NCI-H1092 treated with DMSO at 0.1 percent for 48 hours (cell line): Measurements from ENCODE around the gene PTPRO.

Source experiments
- DNase-seq: peaks from one replicate; lab custom pipeline; 2025; lab: John Stamatoyannopoulos, UW

Gene PTPRO

DNA sequence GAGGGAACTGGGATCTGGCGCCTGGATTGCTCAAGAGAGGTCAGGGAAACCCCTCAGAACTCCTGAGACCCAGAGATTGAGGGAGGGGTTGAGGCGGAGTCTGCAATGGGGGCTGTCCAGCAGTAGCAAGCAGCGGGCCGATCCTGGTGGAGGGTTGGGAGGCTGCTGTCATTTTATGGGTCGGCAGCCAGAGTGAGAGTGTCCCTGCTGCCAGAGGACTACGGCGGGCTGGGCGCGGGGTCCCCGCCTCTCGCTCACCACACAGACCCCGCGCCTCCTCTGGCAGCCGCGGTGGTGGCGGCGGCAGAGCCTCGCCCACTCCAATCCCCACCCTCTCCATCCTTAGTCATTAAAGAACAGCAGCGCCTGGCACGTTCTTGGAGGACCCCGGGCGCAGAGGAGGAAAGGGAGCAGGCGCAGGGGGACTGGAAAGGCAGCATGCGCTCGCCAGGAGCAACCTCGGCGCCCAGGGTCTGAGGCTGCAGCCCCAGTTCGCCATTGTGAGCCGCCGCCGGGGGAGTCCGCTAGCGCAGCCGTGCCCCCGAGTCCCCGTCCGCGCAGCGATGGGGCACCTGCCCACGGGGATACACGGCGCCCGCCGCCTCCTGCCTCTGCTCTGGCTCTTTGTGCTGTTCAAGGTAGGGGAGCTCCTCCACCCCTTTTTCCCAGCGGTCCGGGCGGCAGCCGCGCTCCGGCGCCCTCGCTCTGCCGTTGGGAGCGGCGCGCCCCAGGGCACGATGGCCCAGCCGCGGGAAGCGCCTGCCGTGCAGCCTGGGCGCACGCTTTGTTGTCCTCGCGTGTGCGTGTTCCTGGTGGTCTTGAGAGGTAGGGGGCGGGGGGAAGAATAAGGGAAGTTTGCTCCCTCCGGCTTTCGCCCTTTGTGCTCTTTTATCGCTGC lies at the start of gene PTPRO:
TSS of gene PTPRO (plus strand) at position 345 of the 898 bp plus-strand sequence.
- peak; percentile 83 for DNase-seq

DNA sequence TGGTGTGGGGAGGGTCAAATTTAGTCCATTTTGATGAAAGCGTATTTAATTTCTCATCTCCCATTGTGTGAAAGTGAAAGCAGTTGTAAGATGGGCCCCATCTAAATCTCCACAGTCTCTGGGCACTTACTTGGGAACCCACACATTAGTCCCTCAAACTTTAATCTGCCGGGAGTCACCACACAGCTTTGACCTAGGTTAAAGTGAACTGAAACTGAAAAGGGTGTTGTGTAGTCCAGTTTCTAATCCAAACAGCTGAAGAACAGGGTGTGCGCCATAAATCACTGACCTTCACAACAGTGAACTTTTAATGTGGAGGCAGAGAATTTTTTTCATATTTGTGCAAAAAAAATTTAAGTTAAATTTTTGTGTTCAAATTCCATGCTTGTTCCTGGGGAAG lies 48.4 kb upstream of the PTPRO start:
- no peak for DNase-seq

DNA sequence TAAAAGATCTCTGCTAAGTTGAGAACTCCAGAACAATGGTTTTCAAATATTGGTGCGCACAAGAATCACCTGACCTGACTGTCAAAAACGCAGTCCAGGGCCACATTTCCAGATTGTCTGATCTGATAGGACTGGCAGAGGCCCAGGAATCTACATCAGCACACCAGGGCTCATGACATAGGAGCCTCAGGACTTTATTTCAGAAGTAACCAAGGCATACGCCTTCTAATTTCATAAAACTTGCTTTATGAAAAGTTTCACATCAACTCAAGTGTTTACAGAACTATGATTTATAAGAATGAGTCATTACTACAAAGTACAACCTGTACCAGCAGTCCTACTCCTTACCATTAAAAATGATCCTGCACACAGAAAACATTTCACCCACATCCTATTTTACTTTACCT lies 47.7 kb upstream of the PTPRO start:
- DNase-seq, result no peak

DNA sequence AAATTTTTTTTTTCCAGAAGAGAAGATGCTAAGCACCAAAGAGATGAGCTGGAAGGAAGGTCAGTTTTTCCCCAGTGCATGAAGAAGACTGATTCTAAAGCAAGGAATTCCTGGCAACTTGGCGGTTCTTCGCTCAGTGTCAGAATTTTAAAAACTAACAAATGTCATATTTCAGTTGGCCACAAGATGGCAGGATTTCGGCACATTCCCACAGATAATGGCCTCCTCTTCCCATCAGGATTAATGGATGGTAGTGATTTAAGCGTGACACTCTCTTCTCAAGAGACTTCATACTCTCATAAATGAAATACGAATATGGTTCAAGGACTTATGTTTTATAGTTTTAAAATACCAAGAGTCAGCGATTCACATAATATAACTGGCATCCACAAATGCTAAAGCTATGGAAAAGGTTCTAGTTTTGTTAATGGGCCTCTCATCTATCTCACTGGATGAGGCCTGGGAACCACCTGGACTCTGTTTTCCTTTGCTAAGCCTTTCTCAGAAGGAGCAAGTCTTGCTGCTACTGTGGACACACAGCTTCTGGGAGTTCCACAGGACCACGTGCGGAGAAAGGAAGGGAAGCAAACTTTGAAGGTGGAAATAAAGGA lies 46.1 kb upstream of the PTPRO start:
- peak; percentile 64 for DNase-seq

DNA sequence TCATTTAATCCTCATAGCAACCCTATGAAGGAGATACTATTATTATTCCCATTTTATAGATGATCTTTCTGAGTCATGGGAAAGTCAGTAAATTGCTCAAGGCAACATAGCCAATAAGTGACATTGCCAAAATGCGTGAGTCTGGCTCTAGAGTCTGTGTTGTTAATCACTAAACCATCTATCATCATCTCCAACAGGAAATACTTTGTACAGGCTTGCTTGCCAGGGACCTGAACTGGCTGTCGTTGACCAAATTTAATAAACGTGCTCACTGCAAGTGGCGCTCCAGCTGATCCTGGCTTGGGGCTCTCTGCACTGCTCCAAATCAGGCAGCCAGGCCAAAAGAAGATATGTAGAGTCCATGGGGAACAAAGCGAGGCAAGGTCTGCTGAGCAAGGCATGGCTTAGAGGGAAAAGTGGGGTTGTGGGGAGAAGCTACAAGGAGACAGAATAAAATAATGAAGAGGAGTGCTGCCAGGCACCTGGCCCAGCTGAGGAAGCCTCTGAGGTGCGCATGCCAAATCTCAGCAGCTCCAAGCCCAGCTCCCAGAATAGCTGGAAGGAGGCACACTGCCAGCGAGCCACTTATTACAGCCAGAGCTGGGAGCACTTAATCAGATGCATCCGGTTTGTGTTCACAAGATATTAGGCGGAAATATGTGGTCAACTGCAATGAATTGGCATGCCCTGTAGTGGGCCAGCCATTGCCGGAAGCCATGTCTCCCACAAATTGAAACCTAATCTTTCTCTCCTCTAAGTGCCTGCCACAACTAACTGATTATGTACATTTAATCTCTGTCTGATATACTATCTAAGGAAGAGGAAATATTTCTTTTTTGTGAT lies 43.3 kb upstream of the PTPRO start:
- peak; percentile 95 for DNase-seq

DNA sequence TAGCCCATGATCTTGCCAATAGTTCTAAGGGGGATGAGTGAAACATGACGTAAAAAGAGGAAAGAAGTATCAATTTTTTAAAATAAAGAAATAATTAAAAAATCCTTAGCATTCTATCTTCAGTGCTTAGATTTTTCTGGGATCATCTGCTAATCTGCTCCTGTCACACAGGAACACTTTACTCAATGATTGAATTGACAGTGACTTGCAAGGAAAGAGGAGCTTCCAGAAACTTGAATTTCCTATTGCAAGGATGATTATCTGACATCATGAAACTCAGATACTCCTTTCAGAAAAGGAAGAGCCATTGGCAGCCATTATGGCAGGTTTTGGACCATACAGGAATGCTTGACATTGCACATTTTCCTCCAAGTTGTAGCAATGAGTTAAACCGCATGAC lies 41.4 kb upstream of the PTPRO start:
- no peak for DNase-seq

DNA sequence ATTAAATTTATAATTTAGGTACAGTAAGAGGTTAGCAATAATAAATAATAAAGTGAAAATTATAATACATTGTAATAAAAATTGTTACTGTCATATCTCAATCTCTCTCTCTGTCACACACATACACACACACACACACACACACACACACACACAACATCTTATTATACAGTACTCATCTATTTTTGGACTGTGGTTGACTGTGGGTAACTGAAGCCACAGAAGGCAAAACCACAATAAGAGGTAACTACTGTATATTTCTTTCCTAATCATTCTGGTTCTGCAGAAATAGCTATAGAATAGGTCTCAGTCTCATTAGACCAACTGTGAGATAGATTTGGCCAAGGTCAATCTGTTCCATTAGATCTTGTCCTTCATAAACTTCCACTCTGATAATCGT lies 33.1 kb upstream of the PTPRO start:
- DNase-seq, result no peak

DNA sequence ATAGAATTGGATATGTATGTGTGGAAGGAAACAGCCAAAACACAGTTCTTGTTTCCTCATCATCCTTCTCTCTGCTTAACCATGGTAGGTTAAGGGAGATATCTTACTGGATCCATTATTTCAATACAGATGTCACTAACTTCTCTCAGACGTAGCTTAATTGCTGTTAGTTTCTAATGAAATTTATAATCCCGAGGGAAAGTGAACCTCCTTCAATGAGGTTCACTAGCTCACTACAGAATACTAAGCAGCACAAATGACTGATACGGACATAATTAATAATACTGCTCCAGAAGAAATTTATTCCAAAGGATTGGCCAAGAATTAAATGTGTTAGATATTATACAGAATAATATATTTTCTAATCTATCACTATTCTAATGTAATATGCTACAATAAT lies 28.6 kb upstream of the PTPRO start:
- no peak for DNase-seq

DNA sequence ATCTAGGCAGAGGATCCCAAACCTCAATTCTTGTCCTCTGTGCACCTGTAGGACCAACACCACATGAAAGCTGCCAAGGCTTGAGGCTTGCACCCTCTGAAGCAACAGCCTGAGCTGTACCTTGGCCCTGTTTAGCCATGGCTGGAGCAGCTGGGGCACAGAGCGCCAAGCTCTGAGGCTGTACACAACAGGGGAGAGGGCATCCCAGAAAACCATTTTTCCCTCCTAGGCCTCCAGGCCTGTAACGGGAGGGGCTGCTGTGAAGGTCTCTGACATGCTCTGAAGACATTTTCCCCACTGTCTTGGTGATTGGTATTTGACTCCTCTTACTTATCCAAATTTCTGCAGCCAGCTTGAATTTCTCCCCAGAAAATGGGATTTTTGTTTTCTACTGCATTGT lies 22.4 kb upstream of the PTPRO start:
- no peak for DNase-seq

DNA sequence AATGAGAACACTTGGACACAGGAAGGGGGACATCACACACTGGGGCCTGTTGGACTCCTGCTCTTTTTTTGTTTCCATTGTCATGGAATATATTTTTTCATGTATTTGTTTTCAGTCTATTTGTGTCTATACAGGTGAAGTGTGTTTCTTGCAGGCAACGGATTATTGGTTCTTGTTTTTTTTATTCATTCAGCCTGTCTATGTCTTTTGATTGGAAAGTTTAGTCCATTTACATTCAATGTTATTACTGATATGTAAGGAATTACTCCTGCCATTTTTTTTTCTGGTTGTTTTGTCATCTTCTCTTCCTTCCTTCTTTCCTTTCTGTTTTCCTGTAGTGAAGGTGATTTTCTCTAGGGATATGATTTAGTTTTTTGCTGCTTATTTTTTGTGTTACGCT lies 18.0 kb upstream of the PTPRO start:
- DNase-seq, result no peak

DNA sequence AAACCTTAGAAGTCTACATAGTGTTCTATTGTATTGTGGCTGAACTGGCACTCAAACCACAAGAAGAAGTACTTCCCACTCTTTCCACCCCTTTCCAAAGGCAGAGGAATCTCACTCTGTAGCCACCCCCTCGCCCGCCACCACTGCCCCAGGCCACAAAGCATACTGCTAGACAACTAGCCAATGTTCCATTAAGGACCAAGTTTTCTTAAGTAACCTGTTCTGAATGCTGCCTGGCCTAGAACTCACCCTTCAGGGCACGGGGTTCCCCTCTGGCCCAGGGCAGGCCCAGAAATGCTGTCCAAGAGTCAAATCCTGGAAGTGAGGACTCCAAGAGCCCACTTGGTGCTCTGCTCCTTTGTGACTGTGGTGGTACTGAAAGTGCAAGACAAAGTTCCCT lies 15.7 kb upstream of the PTPRO start:
- DNase-seq, result no peak

DNA sequence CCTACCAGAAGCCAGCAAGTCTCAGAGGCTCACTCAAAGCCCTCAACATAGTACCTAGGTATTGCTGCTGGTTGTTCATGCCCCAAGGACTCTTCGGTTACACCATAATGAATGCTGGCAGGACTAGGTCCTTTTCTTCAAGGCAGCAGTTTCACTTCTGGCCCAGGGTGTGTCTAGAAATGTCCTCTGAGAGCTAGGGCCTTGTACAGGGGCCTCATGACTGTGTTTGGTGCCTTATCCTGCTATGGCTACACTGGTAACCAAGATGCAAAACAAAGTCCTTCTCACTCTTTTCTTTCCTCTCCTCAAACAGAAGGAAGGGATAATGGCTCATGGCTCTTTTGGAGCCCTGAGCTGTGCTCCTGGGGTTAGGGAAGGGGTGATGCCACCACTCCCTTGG lies 15.2 kb upstream of the PTPRO start:
- DNase-seq, result no peak

DNA sequence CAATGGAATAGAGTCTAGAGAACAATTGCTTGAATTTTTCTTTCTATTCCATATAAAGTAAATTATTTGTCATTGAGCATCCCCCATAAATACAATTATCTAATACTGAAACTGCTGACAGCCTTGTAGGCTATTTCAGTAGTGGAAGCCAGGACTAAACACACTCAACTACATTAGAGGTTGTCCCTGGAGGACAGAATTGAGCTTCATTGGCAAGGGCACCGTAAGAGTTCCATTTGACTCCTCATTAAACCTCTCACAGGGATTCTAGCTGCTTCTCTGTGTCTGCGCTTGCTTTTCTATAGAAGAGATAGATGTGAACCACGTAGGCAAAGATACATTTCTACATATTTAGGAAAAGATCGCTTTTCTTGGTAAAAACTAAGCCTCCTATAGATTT lies 3.5 kb upstream of the PTPRO start:
- peak; percentile 31 for DNase-seq

DNA sequence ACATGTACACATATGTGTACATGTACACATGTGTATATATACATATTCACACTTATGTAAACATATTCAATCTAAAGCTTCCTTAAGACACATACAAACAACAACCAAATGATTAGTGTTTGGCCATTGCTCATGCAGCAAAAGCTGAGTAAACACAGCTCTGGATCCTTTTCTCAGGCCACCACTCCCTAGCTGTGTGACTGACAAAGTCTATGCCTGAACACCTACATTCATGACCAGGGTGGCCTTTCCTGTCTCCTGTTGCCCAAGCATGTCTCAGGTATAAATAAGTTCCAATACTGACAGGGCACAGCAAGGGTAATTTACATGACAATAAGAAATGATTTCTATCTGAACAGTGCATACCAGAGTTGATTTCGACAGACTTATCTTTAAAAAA lies 1.4 kb upstream of the PTPRO start:
- DNase-seq, result no peak

DNA sequence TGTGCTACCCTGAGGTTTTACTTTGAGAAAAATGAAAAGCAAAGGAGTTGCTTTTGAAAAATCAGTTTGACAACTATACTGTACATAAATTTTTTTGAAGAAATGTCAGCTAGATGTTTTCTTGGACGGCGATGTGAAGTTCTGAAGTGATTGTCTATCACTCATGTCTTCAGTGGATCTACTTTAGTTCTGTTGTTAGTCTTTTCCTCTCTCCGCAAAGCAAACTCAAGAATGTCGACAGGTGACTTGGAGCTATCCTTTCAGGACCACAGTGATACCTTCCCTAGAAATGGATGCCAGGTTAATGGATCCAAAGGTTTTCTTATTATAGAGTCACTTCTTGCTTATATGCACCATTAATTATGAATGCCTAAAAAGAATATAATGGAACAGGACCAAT lies 1.2 kb downstream of the PTPRO start:
- DNase-seq, result peak; percentile 35

DNA sequence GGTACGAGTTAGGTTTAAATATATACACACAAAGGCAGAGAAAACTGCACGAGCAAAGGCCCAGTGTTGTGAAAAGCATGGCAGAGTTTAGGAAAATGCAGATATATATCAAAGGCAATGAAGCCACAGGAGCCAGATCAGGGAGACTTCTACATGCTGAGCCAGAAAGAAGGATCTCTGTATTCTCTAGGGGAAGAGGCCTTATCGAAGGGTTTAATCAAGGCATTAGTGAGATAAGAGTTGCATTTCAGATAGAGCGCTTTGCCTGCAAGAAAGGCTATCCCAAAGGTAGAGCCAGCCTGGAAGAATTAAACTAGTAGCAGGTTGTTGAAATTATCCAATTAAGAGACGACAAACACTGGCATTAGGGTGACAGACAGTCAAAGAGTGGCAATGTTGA lies 7.6 kb downstream of the PTPRO start:
- DNase-seq, result no peak

DNA sequence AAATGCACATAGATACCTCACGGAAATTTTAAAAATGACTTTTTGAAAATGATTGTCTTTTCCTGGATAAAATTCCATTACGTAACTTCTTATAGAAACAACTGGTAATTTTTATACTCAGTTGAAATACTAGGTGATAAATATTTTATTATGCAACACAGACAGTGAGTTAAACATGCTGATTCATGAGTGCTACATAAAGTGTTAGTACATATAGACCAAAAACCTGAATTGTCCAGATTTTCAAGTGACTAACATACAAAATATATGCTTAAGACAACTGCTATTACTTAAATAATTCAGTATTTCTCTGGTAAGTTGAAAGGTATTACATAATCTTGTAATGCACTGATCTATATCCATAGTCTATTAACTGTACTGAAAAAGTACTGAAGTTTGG lies 11.9 kb downstream of the PTPRO start:
- no peak for DNase-seq

DNA sequence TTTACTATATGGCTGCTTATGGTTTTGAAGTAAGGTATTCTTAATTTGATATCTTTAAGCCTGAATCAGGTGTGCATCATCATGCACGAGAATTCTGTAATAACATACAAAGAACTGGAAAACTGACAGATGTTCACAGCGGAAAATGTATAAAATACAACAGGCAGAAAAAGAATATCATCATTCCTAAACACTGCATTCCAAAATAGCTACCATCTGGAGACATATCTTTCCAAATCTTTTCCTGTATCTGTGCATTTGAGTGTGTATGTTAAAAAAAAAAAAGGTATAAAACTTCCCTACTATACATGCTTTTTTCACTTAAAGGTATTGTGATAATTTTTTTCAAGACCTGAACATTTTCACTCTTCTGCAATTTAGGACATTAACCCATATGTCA lies 13.7 kb downstream of the PTPRO start:
- DNase-seq, result no peak

DNA sequence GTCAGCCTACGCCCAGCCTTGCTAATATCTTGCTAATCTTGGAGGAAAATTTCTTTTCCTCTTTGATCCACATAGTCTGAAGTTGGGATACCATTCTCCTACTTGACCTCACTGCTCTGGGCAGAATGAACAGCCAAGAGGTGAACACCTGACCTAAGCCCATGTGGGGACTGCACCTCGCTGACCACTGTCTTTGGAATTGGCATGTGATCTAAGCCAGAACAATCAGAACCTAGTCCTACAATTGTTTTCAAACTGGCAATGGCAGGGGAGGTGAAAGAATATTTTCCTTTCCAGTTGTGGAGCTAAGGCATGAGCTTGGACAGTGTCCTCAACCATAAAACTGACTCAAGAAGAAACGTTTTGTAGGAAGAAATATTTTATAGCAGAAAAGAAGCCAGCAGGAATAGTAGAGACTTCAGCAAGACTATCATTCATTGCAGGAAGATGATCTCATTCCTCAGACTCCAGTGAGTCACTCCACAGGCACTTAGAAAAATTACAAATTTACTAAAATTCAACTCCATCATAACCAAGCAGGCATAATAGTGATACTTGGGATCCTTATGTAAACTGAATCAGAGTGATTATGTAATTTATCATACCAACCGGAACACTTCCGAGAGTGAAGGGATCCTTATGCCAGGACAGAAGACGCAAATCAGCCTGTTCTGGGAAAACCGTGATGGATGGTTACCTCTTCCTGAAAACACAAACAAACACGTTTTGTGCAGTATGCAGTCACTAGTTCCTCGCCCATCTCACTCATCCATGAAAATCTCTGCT lies 14.7 kb downstream of the PTPRO start:
- DNase-seq, result no peak

DNA sequence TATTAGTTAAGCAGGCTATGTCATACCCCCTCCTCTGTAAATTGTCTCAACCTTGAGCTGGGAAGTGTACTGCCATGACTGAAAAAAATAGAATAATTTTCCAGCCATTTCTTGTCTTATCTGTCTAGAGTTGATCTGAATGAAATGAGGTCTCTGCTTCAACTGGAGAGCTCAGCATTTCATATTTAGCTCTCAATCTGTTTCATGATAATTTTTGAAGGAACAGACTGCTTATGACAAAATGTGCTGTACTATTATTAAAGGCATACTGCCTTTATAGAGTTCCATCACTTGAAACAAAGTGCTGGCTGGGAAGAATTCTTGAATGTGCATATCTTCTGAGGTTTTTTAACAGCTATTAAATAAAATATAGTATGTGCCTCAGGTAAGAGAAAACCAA lies 19.1 kb downstream of the PTPRO start:
- no peak for DNase-seq

DNA sequence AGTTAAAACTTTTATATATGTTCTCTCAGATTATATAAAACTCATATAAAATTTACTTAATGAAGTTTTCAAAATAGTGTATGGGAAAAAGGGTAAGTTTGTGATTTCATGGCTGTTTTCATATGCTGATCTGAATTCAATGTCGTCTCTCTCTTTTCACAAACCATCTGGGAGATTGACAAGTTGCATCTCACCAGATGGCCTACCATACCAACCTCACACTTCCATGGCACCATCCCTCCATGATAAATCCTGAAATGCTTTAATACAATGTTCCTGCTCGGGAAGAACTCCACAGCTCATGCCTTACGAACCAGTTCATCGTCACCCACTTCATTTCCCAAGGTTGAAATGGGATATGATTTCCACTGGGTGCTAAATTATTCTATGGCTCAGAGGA lies 22.3 kb downstream of the PTPRO start:
- DNase-seq, result no peak

DNA sequence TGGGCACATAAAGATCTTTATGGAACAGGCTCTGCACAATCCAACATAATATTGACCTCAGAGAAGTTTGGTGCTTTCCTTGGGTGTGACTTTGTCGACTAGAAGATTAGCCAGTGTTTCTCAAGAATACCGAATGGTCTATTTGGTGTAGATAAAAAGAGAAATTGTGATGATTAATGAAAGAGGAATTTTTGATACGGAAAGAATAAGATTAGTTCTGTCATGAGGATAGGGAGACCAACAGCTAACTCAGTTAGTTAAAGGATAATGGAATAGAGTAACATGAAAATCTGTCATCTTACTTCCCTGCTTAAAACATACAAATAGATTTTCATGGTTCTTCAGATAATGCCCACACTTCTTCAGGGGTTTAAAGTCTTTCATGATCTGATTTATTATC lies 24.2 kb downstream of the PTPRO start:
- no peak for DNase-seq
